ENCODE results near the gene LRP8. TPM values are rescaled to one million over a fixed set of nuclear protein-coding genes. Genes with fewer than 3 reads are reported as not detected.

Gene LRP8
- total and polyA plus RNA-seq, 5 experiments from 2014 or later, result 0.75 to 11.7 (median 1.4) TPM

DNA sequence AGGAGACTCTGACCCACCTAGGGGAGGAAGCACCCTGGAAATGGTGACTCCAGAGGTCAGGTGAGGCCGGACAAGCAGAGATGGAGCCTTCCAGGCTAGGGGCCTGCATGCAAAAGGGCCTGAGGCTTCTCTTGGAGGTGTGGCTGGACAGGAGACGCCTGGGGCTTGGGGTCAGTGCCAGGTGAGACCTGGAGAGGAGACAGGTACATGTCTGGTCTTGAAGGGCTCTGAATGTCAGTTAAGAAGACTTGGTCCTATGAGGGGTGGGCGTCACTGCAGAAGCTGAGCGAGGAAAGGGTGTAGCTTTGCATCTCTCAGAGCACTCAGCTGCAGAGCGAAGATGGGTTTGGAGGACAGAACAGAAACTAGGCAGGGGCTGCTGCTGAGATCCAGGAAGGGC, 14.3 kb downstream of the LRP8 start:
- POLR2A ChIA-PET, result no interaction called here
- DNase-seq (no peak), ATAC-seq (no peak)
- no peaks in the 10 kb centered on the region for H3K27me3 Mint-ChIP-seq
- H3K4me3 Mint-ChIP-seq, result no peak overlapping the region
- H3K4me1 Mint-ChIP-seq, result peaks cover 2 to 6% (median 3%) of the 10 kb centered on the region in 4 donors
- no peaks in the 10 kb centered on the region for H3K9me3 Mint-ChIP-seq
- no peaks in the 10 kb centered on the region for H3K36me3 Mint-ChIP-seq
- H3K27ac Mint-ChIP-seq, result peak overlapping the region in 3 of 10 donors; percentile 1 to 85 (median 54)

GRCh38 chr1:53311702-53312305, 16.1 kb downstream of the LRP8 start:
- Mint-ChIP-seq H3K4me3 (no peak overlapping the region), H3K9me3 (no peaks in the 10 kb centered on the region), H3K4me1 (peaks cover 3 to 9% (median 5%) of the 10 kb centered on the region in 4 donors), H3K27ac (peak overlapping the region in 2 of 10 donors; percentile 11 to 85), H3K27me3 (no peaks in the 10 kb centered on the region), H3K36me3 (no peaks in the 10 kb centered on the region)
- POLR2A ChIA-PET, result no interaction called here
- ATAC-seq (no peak), DNase-seq (no peak)

GRCh38 chr1:53310847-53311681, 16.8 kb downstream of the LRP8 start:
- POLR2A ChIA-PET, result no interaction called here
- DNase-seq (no peak), ATAC-seq (no peak)
- Mint-ChIP-seq H3K4me3 (no peak overlapping the region), H3K27me3 (no peaks in the 10 kb centered on the region), H3K27ac (peak overlapping the region in 2 of 10 donors; percentile 11 to 85), H3K36me3 (no peaks in the 10 kb centered on the region), H3K4me1 (peaks cover 3 to 16% (median 9%) of the 10 kb centered on the region in 4 donors), H3K9me3 (no peaks in the 10 kb centered on the region)

DNA sequence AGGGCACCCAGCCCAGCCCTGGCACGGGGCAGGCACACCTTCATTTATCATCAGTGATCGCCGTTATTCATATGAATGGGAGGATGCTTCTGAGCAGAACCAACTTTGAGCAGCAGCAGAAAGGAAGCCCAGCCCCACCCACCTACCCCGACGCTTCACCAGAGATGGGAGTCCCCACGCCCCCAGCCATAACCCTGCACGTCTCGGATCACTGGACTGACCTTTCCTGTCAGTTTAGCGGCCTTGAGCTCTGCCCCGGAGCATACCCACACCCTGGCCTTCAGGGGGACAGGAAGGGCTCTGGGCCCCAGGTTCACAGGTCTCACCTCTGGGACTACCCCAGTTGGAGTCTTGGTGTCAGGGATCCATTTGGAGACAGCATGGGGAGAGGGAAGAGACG, 18.1 kb downstream of the LRP8 start:
- H3K36me3 Mint-ChIP-seq, result no peaks in the 10 kb centered on the region
- H3K27ac Mint-ChIP-seq, result no peak overlapping the region
- POLR2A ChIA-PET, result no interaction called here
- H3K4me3 Mint-ChIP-seq, result peak overlapping the region in 1 of 10 donors; percentile 19
- no peaks in the 10 kb centered on the region for H3K9me3 Mint-ChIP-seq
- H3K4me1 Mint-ChIP-seq, result peaks cover 3 to 19% (median 9%) of the 10 kb centered on the region in 4 donors
- no peaks in the 10 kb centered on the region for H3K27me3 Mint-ChIP-seq
- DNase-seq, result no peak
- no peak for ATAC-seq

DNA sequence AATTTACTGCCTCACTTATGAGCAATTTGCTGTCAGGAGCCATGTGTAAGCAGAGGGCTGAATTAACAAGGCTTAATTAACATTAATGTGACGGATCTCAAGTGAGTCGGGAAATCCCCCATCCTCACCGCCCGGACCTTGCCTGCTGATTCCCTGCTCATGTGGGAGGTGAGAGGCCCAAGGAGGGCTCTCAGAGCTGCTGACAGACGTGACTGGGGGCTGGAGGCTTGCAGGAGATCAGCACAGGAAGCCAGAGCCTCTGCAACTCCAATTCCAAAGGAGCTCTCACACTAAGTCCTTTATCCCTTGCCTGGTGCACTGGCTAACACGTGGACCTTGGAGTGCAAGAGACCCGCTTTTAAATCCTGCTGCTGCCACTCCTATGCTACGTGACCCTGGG, 19.4 kb downstream of the LRP8 start:
- no peaks in the 10 kb centered on the region for H3K9me3 Mint-ChIP-seq
- POLR2A ChIA-PET, result no interaction called here
- H3K36me3 Mint-ChIP-seq, result no peaks in the 10 kb centered on the region
- peaks cover 3 to 19% (median 9%) of the 10 kb centered on the region in 4 donors for H3K4me1 Mint-ChIP-seq
- no peak for ATAC-seq
- H3K4me3 Mint-ChIP-seq, result no peak overlapping the region
- H3K27ac Mint-ChIP-seq, result no peak overlapping the region
- no peak for DNase-seq
- no peaks in the 10 kb centered on the region for H3K27me3 Mint-ChIP-seq

DNA sequence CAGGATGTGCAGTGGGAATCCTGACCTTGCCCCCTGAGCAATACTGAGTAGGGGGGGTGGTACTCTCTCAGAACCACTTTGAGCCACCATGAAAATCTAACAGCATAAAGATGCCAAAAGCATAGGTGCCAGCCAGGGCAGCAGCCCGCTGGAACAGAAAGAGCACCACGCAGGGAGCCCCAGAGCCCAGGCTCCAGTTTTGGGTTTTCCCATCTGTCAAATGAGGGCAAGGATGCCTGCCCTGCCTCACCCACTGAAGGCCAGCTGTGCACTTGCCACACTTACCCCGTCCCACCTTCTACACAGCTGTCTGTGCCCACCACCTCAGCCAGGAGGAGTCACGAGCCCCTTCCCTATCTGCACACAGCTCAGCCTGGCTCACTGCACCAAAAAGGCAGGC, 20.8 kb downstream of the LRP8 start:
- no peak overlapping the region for H3K4me3 Mint-ChIP-seq
- no peaks in the 10 kb centered on the region for H3K36me3 Mint-ChIP-seq
- H3K27ac Mint-ChIP-seq, result peak overlapping the region in 1 of 10 donors; percentile 24
- H3K27me3 Mint-ChIP-seq, result no peaks in the 10 kb centered on the region
- H3K9me3 Mint-ChIP-seq, result no peaks in the 10 kb centered on the region
- peaks cover 3 to 19% (median 9%) of the 10 kb centered on the region in 4 donors for H3K4me1 Mint-ChIP-seq
- DNase-seq (no peak), ATAC-seq (no peak)
- POLR2A ChIA-PET, result no interaction called here

GRCh38 chr1:53306168-53306567, 21.7 kb downstream of the LRP8 start:
- POLR2A ChIA-PET, result no interaction called here

GRCh38 chr1:53305650-53306049, 22.2 kb downstream of the LRP8 start:
- Mint-ChIP-seq H3K27me3 (no peaks in the 10 kb centered on the region), H3K4me3 (no peak overlapping the region), H3K36me3 (no peaks in the 10 kb centered on the region), H3K27ac (peak overlapping the region in 1 of 10 donors; percentile 38), H3K9me3 (no peaks in the 10 kb centered on the region), H3K4me1 (peaks cover 3 to 13% (median 7%) of the 10 kb centered on the region in 4 donors)
- POLR2A ChIA-PET, result no interaction called here
- DNase-seq (no peak), ATAC-seq (no peak)

More at GRCh38 chr1:53306168-53306567, 21.7 kb downstream of the LRP8 start:
- Mint-ChIP-seq H3K27ac (peak overlapping the region in 2 of 10 donors; percentile 38 to 83), H3K4me1 (peaks cover 3 to 13% (median 7%) of the 10 kb centered on the region in 4 donors), H3K4me3 (no peak overlapping the region), H3K27me3 (no peaks in the 10 kb centered on the region), H3K9me3 (no peaks in the 10 kb centered on the region), H3K36me3 (no peaks in the 10 kb centered on the region)
- no peak for ATAC-seq
- no peak for DNase-seq

GRCh38 chr1:53304527-53304926, 23.3 kb downstream of the LRP8 start:
- Mint-ChIP-seq H3K27ac (no peak overlapping the region), H3K27me3 (no peaks in the 10 kb centered on the region), H3K4me1 (peaks cover 3 to 13% (median 7%) of the 10 kb centered on the region in 4 donors), H3K36me3 (no peaks in the 10 kb centered on the region), H3K4me3 (no peak overlapping the region), H3K9me3 (no peaks in the 10 kb centered on the region)
- no peak for DNase-seq
- POLR2A ChIA-PET, result no interaction called here
- ATAC-seq, result no peak

DNA sequence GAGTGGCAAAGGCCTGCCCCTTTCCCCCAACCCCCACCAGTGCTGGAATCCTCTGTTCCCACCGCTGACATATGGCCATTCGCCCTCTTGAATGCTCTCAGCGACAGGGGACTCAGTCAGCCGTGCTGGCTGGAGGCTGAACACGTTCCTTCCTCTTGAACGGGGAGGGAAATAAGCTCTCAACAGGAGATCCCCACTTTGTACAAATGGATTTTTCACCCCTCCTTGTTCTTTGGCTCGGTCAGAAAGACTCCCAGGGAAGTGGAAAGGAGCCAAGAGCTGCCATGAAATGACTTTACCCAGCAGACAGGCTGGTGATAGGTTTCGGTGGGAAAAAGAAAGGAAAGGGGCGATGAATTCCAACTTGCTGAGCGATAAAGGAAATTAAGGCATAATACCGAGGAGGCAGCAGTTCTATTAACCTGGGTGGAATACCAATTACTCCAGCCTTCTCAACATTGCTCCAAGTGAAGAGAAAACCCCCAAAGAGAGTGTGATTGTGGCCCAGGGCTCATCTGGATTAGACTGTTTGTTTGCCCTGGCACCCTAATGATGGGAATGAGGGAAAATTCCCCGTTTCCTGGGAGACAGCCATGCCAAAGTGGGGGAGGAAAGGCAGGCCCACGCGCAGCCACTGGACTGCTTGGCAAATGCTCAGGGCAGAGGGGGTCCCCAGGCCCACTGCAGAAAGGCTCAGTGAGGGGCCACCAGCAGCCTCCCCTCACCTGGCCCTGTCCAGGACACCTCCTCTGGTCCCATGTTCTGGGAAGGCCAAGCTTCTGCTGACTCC, 23.9 kb downstream of the LRP8 start:
- DNase-seq (no peak), ATAC-seq (no peak)
- H3K4me1 Mint-ChIP-seq, result peaks cover 3 to 13% (median 7%) of the 10 kb centered on the region in 4 donors
- H3K4me3 Mint-ChIP-seq, result no peak overlapping the region
- no peak overlapping the region for H3K27ac Mint-ChIP-seq
- H3K9me3 Mint-ChIP-seq, result no peaks in the 10 kb centered on the region
- no peaks in the 10 kb centered on the region for H3K36me3 Mint-ChIP-seq
- POLR2A ChIA-PET, result no interaction called here
- no peaks in the 10 kb centered on the region for H3K27me3 Mint-ChIP-seq

DNA sequence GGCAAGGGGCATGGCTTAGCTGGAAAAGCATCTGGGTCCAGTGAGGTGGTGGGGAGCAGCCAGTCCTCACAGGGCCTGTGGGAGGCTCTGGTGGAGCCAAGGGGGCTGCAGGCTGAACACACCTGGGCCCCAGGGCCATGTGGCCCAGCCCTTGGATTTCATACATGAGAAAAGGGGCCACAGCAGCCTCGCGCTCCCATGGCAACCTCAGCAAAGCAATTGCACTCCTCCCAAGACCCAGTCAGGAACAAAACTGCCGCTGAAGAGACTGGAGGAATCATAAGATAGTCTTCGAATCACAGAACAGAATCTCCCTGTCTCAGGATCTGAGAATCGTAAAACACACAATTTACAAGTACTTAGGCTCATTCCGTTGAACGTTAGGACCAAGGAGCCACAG, 24.6 kb downstream of the LRP8 start:
- Mint-ChIP-seq H3K4me3 (no peak overlapping the region), H3K27me3 (no peaks in the 10 kb centered on the region), H3K36me3 (no peaks in the 10 kb centered on the region), H3K9me3 (no peaks in the 10 kb centered on the region), H3K4me1 (peaks cover 3 to 13% (median 7%) of the 10 kb centered on the region in 4 donors), H3K27ac (no peak overlapping the region)
- ATAC-seq, result no peak
- no peak for DNase-seq
- POLR2A ChIA-PET, result no interaction called here

- H3K4me3 Mint-ChIP-seq, result no peak overlapping the region
- ATAC-seq, result no peak
- no peak for DNase-seq
- no peak overlapping the region for H3K27ac Mint-ChIP-seq
- peaks cover 0 to 11% (median 9%) of the 10 kb centered on the region in 4 donors for H3K4me1 Mint-ChIP-seq
- POLR2A ChIA-PET, result no interaction called here
- H3K27me3 Mint-ChIP-seq, result no peaks in the 10 kb centered on the region
- H3K36me3 Mint-ChIP-seq, result no peaks in the 10 kb centered on the region
- no peaks in the 10 kb centered on the region for H3K9me3 Mint-ChIP-seq
Observed at GRCh38 chr1:53299233-53299632, 28.6 kb downstream of the LRP8 start.

DNA sequence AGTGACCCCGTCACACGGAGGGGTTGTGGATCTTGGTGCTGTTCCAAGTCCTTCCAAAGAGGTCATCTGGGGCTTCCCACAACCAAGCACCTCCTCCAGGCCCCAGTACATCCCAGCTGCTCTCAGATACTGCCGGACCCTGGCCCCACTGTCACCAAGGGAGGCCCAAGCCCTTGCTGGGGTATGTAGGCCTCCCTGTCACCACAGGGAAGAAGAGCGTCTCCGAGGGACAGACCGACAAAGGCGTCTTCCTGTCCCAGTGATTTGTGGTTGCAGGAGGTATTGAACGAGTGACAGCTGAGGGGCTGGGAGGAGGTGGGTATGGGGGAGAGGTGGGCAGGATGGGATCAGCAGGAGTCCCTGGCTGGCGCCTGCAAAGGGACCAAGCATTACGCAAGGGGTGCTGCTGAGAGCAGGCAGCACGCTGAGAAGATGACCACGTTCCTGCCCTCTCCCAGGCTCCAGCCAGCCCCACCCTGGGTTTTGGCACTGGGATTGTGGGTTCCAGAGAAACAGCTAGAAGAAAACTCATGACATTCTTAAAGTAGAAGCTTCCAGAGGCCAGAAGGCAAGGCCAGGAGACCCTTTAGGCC, 29.7 kb downstream of the LRP8 start:
- DNase-seq, result no peak
- Mint-ChIP-seq H3K27ac (no peak overlapping the region), H3K4me3 (no peak overlapping the region)

More for the DNA sequence above, 29.7 kb downstream of the LRP8 start:
- POLR2A ChIA-PET, result no interaction called here
- no peaks in the 10 kb centered on the region for H3K27me3 Mint-ChIP-seq
- H3K36me3 Mint-ChIP-seq, result no peaks in the 10 kb centered on the region
- no peaks in the 10 kb centered on the region for H3K9me3 Mint-ChIP-seq
- peaks cover 2 to 20% (median 14%) of the 10 kb centered on the region in 4 donors for H3K4me1 Mint-ChIP-seq
- no peak for ATAC-seq

Measured in naive thymus-derived CD8-positive, alpha-beta T cell (primary cell).